A549 (cell line): ENCODE results near the gene KMO. TPM values are rescaled to one million over a fixed set of nuclear protein-coding genes. Genes with fewer than 3 reads are reported as not detected.

Source experiments
- ATAC-seq, 2 experiments: fragments of 200-7000 bp in 1 of 2; fragments of >200 bp in 1 of 2; cut with Nextera tagmentation in 1 of 2; cut with Tn5 transposase in 1 of 2; 3 replicates each; pipeline versions ENCODE4 v1.8.0 to v1.9.1; 2018 to 2020; ENCODE audit warnings: mild to moderate bottlenecking in 1 of 2, moderate library complexity in 1 of 2
- CTCF ChIA-PET: fragments of 300-600 bp; sonication (Branson Sonifier 250); formaldehyde crosslinking; extraction: SDS; loops from one replicate; lab custom pipeline; 2021; ENCODE audit warnings: antibody characterized with exemption, inconsistent platforms; lab: Yijun Ruan, JAX
- POLR2A ChIA-PET: fragments of 350-600 bp; formaldehyde crosslinking; extraction: SDS; loops from one replicate; lab custom pipeline; 2021; ENCODE audit warnings: antibody characterized with exemption, inconsistent platforms; lab: Yijun Ruan, JAX
- DNase-seq, 2 experiments: peaks; one replicate each; pipeline versions ENCODE4 v3.0.0 to v3.0.0-alpha.2; 2011 to 2016; ENCODE audit warnings: low read depth in 1 of 2, low spot score in 1 of 2
- FAIRE-seq: peaks from 2 replicates; lab custom pipeline; 2011; peaks lifted over from hg19 to GRCh38; lab: Jason Lieb, UNC
- H3K27ac ChIP-seq, 2 experiments: fragments of >200 bp; sonication (Bioruptor Twin); formaldehyde crosslinking; 3 replicates each; pipeline ENCODE4 v1.5.1; 2016 to 2017
- H3K4me1 ChIP-seq: fragments of >200 bp; sonication (Bioruptor Twin); formaldehyde crosslinking; 3 replicates; pipeline ENCODE4 v1.6.1; 2016
- H3K4me2 ChIP-seq: fragments of >200 bp; sonication (Bioruptor Twin); formaldehyde crosslinking; 3 replicates; pipeline ENCODE4 v1.6.1; 2016
- H3K4me3 ChIP-seq: fragments of >200 bp; sonication (Bioruptor Twin); formaldehyde crosslinking; 3 replicates; pipeline ENCODE4 v1.5.1; 2016
- H3K9me3 ChIP-seq: fragments of >200 bp; sonication (Bioruptor Twin); formaldehyde crosslinking; 3 replicates; pipeline ENCODE4 v1.6.1; 2016
- CEBPB ChIP-seq, 2 experiments: fragments of >200 bp in 1 of 2; sonication (Bioruptor Twin) in 1 of 2; formaldehyde crosslinking in 1 of 2; IDR thresholded peaks; 2 replicates each; pipeline ENCODE4 v1.6.1; 2012 to 2016
- CHD2 ChIP-seq: fragments of 150-350 bp; IDR thresholded peaks from 2 replicates; pipeline ENCODE4 v1.6.1; 2014; ENCODE audit warnings: low read length; ENCODE audit not compliant: partially characterized antibody
- ESRRA ChIP-seq: fragments of 150-350 bp; IDR thresholded peaks from 2 replicates; pipeline ENCODE4 v1.6.1; 2014; ENCODE audit warnings: mild to moderate bottlenecking, low read length, borderline replicate concordance
- FOSL2 ChIP-seq, 2 experiments: fragments of 450-650 bp in 1 of 2; fragments of >200 bp in 1 of 2; sonication (Bioruptor Twin) in 1 of 2; formaldehyde crosslinking; IDR thresholded peaks; 2 replicates each; pipeline versions ENCODE4 v1.5.0 to v1.6.1; 2016 to 2020; ENCODE audit warnings: mild to moderate bottlenecking in 1 of 2, moderate library complexity in 1 of 2
- FOXS1 ChIP-seq: fragments of 250-450 bp; sonication (Bioruptor Pico); IDR thresholded peaks from 2 replicates; pipeline ENCODE4 v1.5.0; 2020; ENCODE audit warnings: mild to moderate bottlenecking, moderate library complexity
- HEYL ChIP-seq: fragments of 250-450 bp; sonication (Bioruptor Pico); IDR thresholded peaks from 2 replicates; pipeline ENCODE4 v1.8.0; 2021; ENCODE audit warnings: mild to moderate bottlenecking, moderate library complexity
- HOXB5 ChIP-seq: fragments of 250-450 bp; sonication (Bioruptor Pico); IDR thresholded peaks from 2 replicates; pipeline ENCODE4 v1.5.0; 2020; ENCODE audit warnings: mild to moderate bottlenecking, moderate library complexity
- JUN ChIP-seq, 2 experiments: fragments of >200 bp; sonication (Bioruptor Twin); formaldehyde crosslinking; IDR thresholded peaks; 2 replicates in 1 of 2; 3 replicates in 1 of 2; pipeline ENCODE4 v1.6.1; 2016 to 2017
- JUNB ChIP-seq: fragments of >200 bp; sonication (Bioruptor Twin); formaldehyde crosslinking; IDR thresholded peaks from 2 replicates; pipeline ENCODE4 v1.6.1; 2016
- KDM1A ChIP-seq: fragments of 200-600 bp; sonication (generic); IDR thresholded peaks from 2 replicates; pipeline ENCODE4 v1.6.1; 2016; ENCODE audit warnings: low read depth, mild to moderate bottlenecking
- KDM5A ChIP-seq: fragments of 200-600 bp; sonication (generic); IDR thresholded peaks from 2 replicates; pipeline ENCODE4 v1.6.1; 2016; ENCODE audit warnings: antibody characterized with exemption, mild to moderate bottlenecking
- MAFK ChIP-seq: fragments of 450-650 bp; IDR thresholded peaks from 2 replicates; pipeline ENCODE4 v1.6.1; 2014; ENCODE audit not compliant: partially characterized antibody
- MAZ ChIP-seq: fragments of 150-350 bp; IDR thresholded peaks from 2 replicates; pipeline ENCODE4 v1.6.1; 2014; ENCODE audit warnings: antibody characterized with exemption, low read depth, low read length, borderline replicate concordance
- MYC ChIP-seq: IDR thresholded peaks from 2 replicates; pipeline ENCODE4 v1.6.1; 2012; ENCODE audit warnings: mild to moderate bottlenecking, inconsistent platforms, low read length, improper control_type of control experiment, borderline replicate concordance
- NPAS2 ChIP-seq: fragments of 250-450 bp; sonication (Bioruptor Pico); IDR thresholded peaks from 2 replicates; pipeline ENCODE4 v1.8.0; 2022; ENCODE audit warnings: mild to moderate bottlenecking, moderate library complexity, borderline replicate concordance
- NR3C1 ChIP-seq: fragments of >200 bp; sonication (Bioruptor Twin); formaldehyde crosslinking; IDR thresholded peaks from 3 replicates; pipeline ENCODE4 v1.6.1; 2017
- POLR2AphosphoS2 ChIP-seq: conservative IDR thresholded peaks from 2 replicates; pipeline ENCODE4 v1.6.1; 2012; ENCODE audit warnings: low read length, improper control_type of control experiment, inconsistent platforms
- RCOR1 ChIP-seq: fragments of 150-350 bp; IDR thresholded peaks from 2 replicates; pipeline ENCODE4 v1.6.1; 2014; ENCODE audit warnings: antibody characterized with exemption, low read length, low read depth
- SMC3 ChIP-seq: fragments of >200 bp; sonication (Bioruptor Twin); formaldehyde crosslinking; IDR thresholded peaks from 3 replicates; pipeline ENCODE4 v1.6.1; 2018; ENCODE audit warnings: inconsistent platforms
- ZFP36 ChIP-seq: fragments of 450-650 bp; IDR thresholded peaks from 2 replicates; pipeline ENCODE4 v1.6.1; 2014; ENCODE audit warnings: borderline replicate concordance; ENCODE audit not compliant: partially characterized antibody
- ZSCAN20 ChIP-seq: fragments of 250-450 bp; sonication (Bioruptor Pico); IDR thresholded peaks from 2 replicates; pipeline ENCODE4 v1.8.0; 2022; ENCODE audit warnings: mild to moderate bottlenecking, moderate library complexity
- WGBS: methylation state at CpG from one replicate; pipeline ENCODE4 v1.1.6; 2017; ENCODE audit errors: missing lambda C conversion rate; 5-methylcytosine and 5-hydroxymethylcytosine counted together
- polyA plus RNA-seq, 4 experiments: library from polyadenylated mRNA; depleted of rRNA in 3 of 4; stranded (reverse); fragments of >200 nt; fragmentation: RNase III in 1 of 4; extraction: RNeasy Plus Mini Kit Qiagen cat#74134 plus additional on column Dnase treatment in 1 of 4; gene quantifications; 2 replicates in 3 of 4; 3 replicates in 1 of 4; pipeline ENCODE4 v1.2.3, GENCODE V29; 2011 to 2017
- TF ChIP-seq, protein P1 (sequence below): fragments of 150-350 bp; IDR thresholded peaks from 2 replicates; pipeline ENCODE4 v1.6.1; 2014; ENCODE audit warnings: low read depth, mild to moderate bottlenecking, low read length
- TF ChIP-seq, protein P2 (sequence below): fragments of >200 bp; sonication (Bioruptor Twin); formaldehyde crosslinking; IDR thresholded peaks from 3 replicates; pipeline ENCODE4 v1.6.1; 2016
- TF ChIP-seq, protein P3 (sequence below): fragments of >200 bp; sonication (Bioruptor Twin); formaldehyde crosslinking; IDR thresholded peaks from 3 replicates; pipeline ENCODE4 v1.5.1; 2016
- TF ChIP-seq, protein P4 (sequence below): fragments of >200 bp; sonication (Bioruptor Twin); formaldehyde crosslinking; IDR thresholded peaks from 2 replicates; pipeline ENCODE4 v1.6.1; 2016
- TF ChIP-seq, protein P5 (sequence below): fragments of 450-650 bp; IDR thresholded peaks from 2 replicates; pipeline ENCODE4 v1.6.1; 2014; ENCODE audit warnings: antibody characterized with exemption

Gene KMO
- polyA plus RNA-seq, 2 of the 4 experiments (the other 2 are of a cell fraction), result 0.35 to 0.47 TPM

DNA sequence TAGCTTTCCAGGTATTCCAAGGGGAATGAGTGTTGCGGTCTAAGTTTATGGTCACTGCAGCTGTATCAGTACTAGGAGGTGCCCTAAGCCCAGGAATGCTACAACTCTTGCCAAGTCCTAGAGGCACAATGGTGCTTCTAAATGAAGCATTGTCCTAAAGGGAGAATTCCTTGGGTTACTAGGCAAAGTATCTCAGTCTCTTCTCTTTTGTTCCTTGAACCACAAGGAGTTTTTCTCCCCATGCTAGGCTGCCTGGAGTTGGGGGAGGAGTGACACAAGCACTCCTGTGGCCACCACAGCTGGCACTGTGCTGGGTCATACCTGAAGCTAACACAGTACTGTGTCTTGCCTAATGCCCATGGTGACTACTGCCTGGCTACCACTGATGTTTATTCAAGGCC lies 50.7 kb downstream of the KMO start:
- ATAC-seq, result no peak

DNA sequence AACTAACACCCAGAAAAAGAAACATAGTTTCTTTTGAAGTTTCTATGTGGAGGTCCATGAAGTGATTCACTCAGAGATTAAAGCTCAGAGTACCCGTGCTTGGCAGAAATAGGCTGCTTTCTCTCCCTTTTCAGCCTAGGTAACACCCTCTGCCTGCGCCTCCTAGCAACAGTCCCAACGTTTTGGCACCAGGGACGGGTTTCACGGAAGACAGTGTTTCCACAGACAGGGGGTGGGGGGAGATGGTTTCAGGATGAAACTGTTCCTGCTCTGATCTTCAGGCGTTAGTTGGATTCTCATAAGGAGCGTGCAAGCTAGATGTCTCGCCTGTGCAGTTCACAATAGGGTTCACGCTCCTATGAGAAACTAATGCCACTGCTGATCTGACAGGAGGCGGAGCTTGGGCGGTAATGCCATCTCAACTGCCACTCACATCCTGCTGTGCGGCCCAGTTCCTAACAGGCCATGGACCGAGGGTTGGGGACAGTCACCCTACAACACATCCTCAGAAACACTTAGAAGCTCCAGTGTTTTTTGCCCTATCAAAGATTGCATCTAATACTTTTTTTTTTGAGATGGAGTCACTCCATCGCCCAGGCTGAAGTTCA lies 54.8 kb downstream of the KMO start:
- DNase-seq (no peak), FAIRE-seq (no peak), ATAC-seq (no peak)
- Histone ChIP-seq H3K4me1 (peaks cover 19% of the 10 kb centered on the region), H3K9me3 (no peaks in the 10 kb centered on the region), H3K4me2 (no peak overlapping the region), H3K27ac (no peak overlapping the region), H3K4me3 (no peak overlapping the region)
- POLR2A ChIA-PET, result no interaction called here
- TF ChIP-seq MYC, result no peak
- TF ChIP-seq, protein P1, sequence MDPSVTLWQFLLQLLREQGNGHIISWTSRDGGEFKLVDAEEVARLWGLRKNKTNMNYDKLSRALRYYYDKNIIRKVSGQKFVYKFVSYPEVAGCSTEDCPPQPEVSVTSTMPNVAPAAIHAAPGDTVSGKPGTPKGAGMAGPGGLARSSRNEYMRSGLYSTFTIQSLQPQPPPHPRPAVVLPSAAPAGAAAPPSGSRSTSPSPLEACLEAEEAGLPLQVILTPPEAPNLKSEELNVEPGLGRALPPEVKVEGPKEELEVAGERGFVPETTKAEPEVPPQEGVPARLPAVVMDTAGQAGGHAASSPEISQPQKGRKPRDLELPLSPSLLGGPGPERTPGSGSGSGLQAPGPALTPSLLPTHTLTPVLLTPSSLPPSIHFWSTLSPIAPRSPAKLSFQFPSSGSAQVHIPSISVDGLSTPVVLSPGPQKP, result no peak
- TF ChIP-seq CHD2, result no peak
- no peak for TF ChIP-seq ZSCAN20 (CRISPR knock-in tag)
- no peak for TF ChIP-seq JUNB
- TF ChIP-seq, protein P2, sequence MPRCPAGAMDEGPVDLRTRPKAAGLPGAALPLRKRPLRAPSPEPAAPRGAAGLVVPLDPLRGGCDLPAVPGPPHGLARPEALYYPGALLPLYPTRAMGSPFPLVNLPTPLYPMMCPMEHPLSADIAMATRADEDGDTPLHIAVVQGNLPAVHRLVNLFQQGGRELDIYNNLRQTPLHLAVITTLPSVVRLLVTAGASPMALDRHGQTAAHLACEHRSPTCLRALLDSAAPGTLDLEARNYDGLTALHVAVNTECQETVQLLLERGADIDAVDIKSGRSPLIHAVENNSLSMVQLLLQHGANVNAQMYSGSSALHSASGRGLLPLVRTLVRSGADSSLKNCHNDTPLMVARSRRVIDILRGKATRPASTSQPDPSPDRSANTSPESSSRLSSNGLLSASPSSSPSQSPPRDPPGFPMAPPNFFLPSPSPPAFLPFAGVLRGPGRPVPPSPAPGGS, result no peak
- TF ChIP-seq CEBPB (IDR thresholded peaks at IDR 0.05), result no peak
- no peak for TF ChIP-seq KDM5A
- TF ChIP-seq, protein P3, sequence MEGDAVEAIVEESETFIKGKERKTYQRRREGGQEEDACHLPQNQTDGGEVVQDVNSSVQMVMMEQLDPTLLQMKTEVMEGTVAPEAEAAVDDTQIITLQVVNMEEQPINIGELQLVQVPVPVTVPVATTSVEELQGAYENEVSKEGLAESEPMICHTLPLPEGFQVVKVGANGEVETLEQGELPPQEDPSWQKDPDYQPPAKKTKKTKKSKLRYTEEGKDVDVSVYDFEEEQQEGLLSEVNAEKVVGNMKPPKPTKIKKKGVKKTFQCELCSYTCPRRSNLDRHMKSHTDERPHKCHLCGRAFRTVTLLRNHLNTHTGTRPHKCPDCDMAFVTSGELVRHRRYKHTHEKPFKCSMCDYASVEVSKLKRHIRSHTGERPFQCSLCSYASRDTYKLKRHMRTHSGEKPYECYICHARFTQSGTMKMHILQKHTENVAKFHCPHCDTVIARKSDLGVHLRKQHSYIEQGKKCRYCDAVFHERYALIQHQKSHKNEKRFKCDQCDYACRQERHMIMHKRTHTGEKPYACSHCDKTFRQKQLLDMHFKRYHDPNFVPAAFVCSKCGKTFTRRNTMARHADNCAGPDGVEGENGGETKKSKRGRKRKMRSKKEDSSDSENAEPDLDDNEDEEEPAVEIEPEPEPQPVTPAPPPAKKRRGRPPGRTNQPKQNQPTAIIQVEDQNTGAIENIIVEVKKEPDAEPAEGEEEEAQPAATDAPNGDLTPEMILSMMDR, result no peak
- no peak for TF ChIP-seq RCOR1
- TF ChIP-seq NPAS2 (CRISPR knock-in tag), result no peak
- TF ChIP-seq MAZ, result no peak
- TF ChIP-seq HEYL, result no peak
- TF ChIP-seq JUN (IDR thresholded peaks at IDR 0.05), result no peak
- TF ChIP-seq, protein P4, sequence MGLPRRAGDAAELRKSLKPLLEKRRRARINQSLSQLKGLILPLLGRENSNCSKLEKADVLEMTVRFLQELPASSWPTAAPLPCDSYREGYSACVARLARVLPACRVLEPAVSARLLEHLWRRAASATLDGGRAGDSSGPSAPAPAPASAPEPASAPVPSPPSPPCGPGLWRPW, result no peak
- TF ChIP-seq ESRRA, result no peak
- TF ChIP-seq, protein P5, sequence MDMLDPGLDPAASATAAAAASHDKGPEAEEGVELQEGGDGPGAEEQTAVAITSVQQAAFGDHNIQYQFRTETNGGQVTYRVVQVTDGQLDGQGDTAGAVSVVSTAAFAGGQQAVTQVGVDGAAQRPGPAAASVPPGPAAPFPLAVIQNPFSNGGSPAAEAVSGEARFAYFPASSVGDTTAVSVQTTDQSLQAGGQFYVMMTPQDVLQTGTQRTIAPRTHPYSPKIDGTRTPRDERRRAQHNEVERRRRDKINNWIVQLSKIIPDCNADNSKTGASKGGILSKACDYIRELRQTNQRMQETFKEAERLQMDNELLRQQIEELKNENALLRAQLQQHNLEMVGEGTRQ, result no peak
- TF ChIP-seq HOXB5, result no peak
- no peak for TF ChIP-seq ZFP36
- 91% methylated on average over 13 of the region's 14 CpGs for WGBS
- CTCF ChIA-PET, result interaction anchor here (2.0 kb wide), 1 partner anchor 24 kb away, joined by 5 read pairs; no protein-coding TSS in a partner anchor

More for the DNA sequence above, 50.7 kb downstream of the KMO start:
- DNase-seq, result no peak
- TF ChIP-seq NR3C1 (no peak), POLR2AphosphoS2 (no peak), SMC3 (no peak), FOXS1 (CRISPR knock-in tag) (no peak), MAFK (no peak), KDM1A (no peak), FOSL2 (IDR thresholded peaks at IDR 0.05) (no peak), FOSL2 (CRISPR knock-in tag; IDR thresholded peaks at IDR 0.05) (no peak)
- TF ChIP-seq, protein P4, result no peak
- TF ChIP-seq, protein P2, result no peak
- TF ChIP-seq, protein P5, result no peak
- TF ChIP-seq, all 56 proteins: peak for 0
- ChIA-PET POLR2A (no interaction called here), CTCF (interaction anchor here (0.6 kb wide), 1 partner anchor 24 kb away, joined by 3 read pairs; no protein-coding TSS in a partner anchor)
- no peak overlapping the region for H3K4me3 ChIP-seq
- H3K27ac ChIP-seq, result no peak overlapping the region
- H3K9me3 ChIP-seq, result no peaks in the 10 kb centered on the region
- no peak overlapping the region for H3K4me2 ChIP-seq
- FAIRE-seq, result no peak
- H3K4me1 ChIP-seq, result no peaks in the 10 kb centered on the region
- WGBS, result 82% methylated on average over 1 of the region's 1 CpG
